GM19351 (cell line): ENCODE measurements around the gene MR1.

ENCODE experiments used
- ATAC-seq: cut with Tn5 transposase; IDR thresholded peaks from one replicate; pipeline ENCODE4 v1.9.1; 2021; ENCODE audit warnings: mild to moderate bottlenecking, moderate library complexity; ENCODE audit not compliant: unreplicated experiment

The MR1 gene

GRCh38 chr1:181062836-181063428 lies 29.1 kb downstream of the MR1 start:
- ATAC-seq, result peak; percentile 78

GRCh38 chr1:181064011-181064623 lies 30.3 kb downstream of the MR1 start:
- no peak for ATAC-seq

GRCh38 chr1:181064702-181065101 lies 30.9 kb downstream of the MR1 start:
- no peak for ATAC-seq

- no peak for ATAC-seq
These were observed 39.9 kb downstream of the MR1 start for GRCh38 chr1:181073638-181074037.

GRCh38 chr1:181075766-181076350 lies 42.1 kb downstream of the MR1 start:
- no peak for ATAC-seq

GRCh38 chr1:181076852-181077251 lies 43.1 kb downstream of the MR1 start:
- ATAC-seq, result no peak

GRCh38 chr1:181077576-181078242 lies 43.9 kb downstream of the MR1 start:
- ATAC-seq, result no peak

GRCh38 chr1:181079382-181079781 lies 45.6 kb downstream of the MR1 start:
- no peak for ATAC-seq

- no peak for ATAC-seq
These were observed 46.1 kb downstream of the MR1 start for GRCh38 chr1:181079920-181080319.

- no peak for ATAC-seq
These were observed 46.8 kb downstream of the MR1 start for GRCh38 chr1:181080556-181080955.

- ATAC-seq, result no peak
These were observed 47.6 kb downstream of the MR1 start for GRCh38 chr1:181081395-181081794.

GRCh38 chr1:181083842-181084605 lies 50.2 kb downstream of the MR1 start:
- ATAC-seq, result peak; percentile 35

- ATAC-seq, result no peak
These were observed 50.8 kb downstream of the MR1 start for GRCh38 chr1:181084606-181084969.

GRCh38 chr1:181086091-181086490 lies 52.3 kb downstream of the MR1 start:
- ATAC-seq, result no peak

- ATAC-seq, result no peak
These were observed 53.1 kb downstream of the MR1 start for GRCh38 chr1:181086926-181087325.

- ATAC-seq, result no peak
These were observed 53.7 kb downstream of the MR1 start for GRCh38 chr1:181087400-181087901.

GRCh38 chr1:181088079-181089016 lies 54.6 kb downstream of the MR1 start, which contains the start of gene IER5:
Gene IER5 (plus strand): TSS chr1:181088700. CDS start chr1:181088903, 203 bp downstream.
- ATAC-seq, result peak; percentile 61

GRCh38 chr1:181089017-181089675 lies 55.4 kb downstream of the MR1 start:
- ATAC-seq, result peak; percentile 1
